ENCODE data around the gene ABCC1.

ABCC1 gene

GRCh38 chr16:15946257-15947044 lies 3.0 kb upstream of the ABCC1 start:
- POLR2A ChIA-PET = interaction anchor here (0.5 to 0.6 kb wide), 3 partner anchors 53 to 82 kb away, joined by 3 to 5 read pairs (median 4); no protein-coding TSS in a partner anchor
- no peaks in the 10 kb centered on the region for H3K9me3 ChIP-seq (ENCODE audit: control extremely low read depth in 1 of 5, control insufficient read depth in 4 of 5, insufficient read depth in 2 of 5, low read depth in 1 of 5, low read length in 4 of 5)
- CTCF ChIA-PET = no interaction called here
- no peak overlapping the region for H3K27ac ChIP-seq (ENCODE audit: insufficient read depth in 1 of 2, low read depth in 1 of 2, low read length in 2 of 2, poor library complexity in 1 of 2, severe bottlenecking in 2 of 2)
- no peaks in the 10 kb centered on the region for H3K36me3 ChIP-seq (ENCODE audit: control insufficient read depth in 4 of 4, insufficient read depth in 4 of 4, low read length in 3 of 4)
- DNase-seq = no peak
- WGBS (ENCODE audit: insufficient coverage) = 100% methylated on average over 5 of the region's 10 CpGs
- no peaks in the 10 kb centered on the region for H3K27me3 ChIP-seq (replicated peaks in 2 of 5; ENCODE audit: control insufficient read depth in 4 of 5, insufficient read depth in 5 of 5, low read length in 4 of 5)
- peaks cover 10 to 32% (median 22%) of the 10 kb centered on the region in 4 experiments for H3K4me1 ChIP-seq (ENCODE audit: control extremely low read depth in 1 of 4, control insufficient read depth in 4 of 4, insufficient read depth in 4 of 4, low read length in 3 of 4)
- no peak overlapping the region for H3K4me3 ChIP-seq (ENCODE audit: control insufficient read depth in 1 of 7, extremely low read depth in 1 of 7, insufficient read depth in 4 of 7, low read depth in 2 of 7, low read length in 6 of 7)

DNA sequence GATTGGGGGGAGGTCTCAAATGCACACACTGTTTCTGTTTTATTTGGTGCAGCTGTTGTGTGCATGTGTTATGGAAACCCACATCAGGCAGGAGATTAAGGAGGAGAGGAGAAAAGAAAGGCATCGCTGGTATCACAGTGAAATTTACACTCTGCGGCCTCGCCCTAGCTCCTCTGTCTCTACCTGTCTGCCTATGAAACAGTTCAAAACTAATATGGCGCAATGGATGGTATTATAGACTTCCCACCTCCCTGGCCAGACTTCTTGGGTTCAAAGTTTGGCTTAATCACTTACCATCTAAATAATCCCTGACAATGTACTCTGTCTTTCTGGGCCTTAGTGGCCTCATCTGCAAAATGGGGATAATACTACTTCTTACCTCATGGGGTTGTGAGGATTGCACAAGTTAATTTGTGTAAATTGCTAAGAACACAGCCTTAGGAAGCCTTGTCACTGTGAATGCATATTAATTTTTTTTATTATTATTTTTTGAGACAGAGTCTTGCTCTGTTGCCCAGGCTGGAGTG lies 1.4 kb upstream of the ABCC1 start:
- H3K27ac ChIP-seq (ENCODE audit: insufficient read depth in 1 of 2, low read depth in 1 of 2, low read length in 2 of 2, poor library complexity in 1 of 2, severe bottlenecking in 2 of 2) = no peak overlapping the region
- H3K4me1 ChIP-seq (ENCODE audit: control extremely low read depth in 1 of 4, control insufficient read depth in 4 of 4, insufficient read depth in 4 of 4, low read length in 3 of 4) = peaks cover 12 to 40% (median 34%) of the 10 kb centered on the region in 4 experiments
- no peak overlapping the region for H3K4me3 ChIP-seq (ENCODE audit: control insufficient read depth in 1 of 7, extremely low read depth in 1 of 7, insufficient read depth in 4 of 7, low read depth in 2 of 7, low read length in 6 of 7)
- no peaks in the 10 kb centered on the region for H3K36me3 ChIP-seq (ENCODE audit: control insufficient read depth in 4 of 4, insufficient read depth in 4 of 4, low read length in 3 of 4)
- WGBS (ENCODE audit: insufficient coverage) = 95% methylated on average over 2 of the region's 4 CpGs
- ChIA-PET CTCF (interaction anchor here (0.7 to 1.1 kb wide), 3 partner anchors 30 to 54 kb away, joined by 3 read pairs; no protein-coding TSS in a partner anchor), POLR2A (no interaction called here)
- no peaks in the 10 kb centered on the region for H3K9me3 ChIP-seq (ENCODE audit: control extremely low read depth in 1 of 5, control insufficient read depth in 4 of 5, insufficient read depth in 2 of 5, low read depth in 1 of 5, low read length in 4 of 5)
- DNase-seq = no peak
- no peaks in the 10 kb centered on the region for H3K27me3 ChIP-seq (replicated peaks in 2 of 5; ENCODE audit: control insufficient read depth in 4 of 5, insufficient read depth in 5 of 5, low read length in 4 of 5)

DNA sequence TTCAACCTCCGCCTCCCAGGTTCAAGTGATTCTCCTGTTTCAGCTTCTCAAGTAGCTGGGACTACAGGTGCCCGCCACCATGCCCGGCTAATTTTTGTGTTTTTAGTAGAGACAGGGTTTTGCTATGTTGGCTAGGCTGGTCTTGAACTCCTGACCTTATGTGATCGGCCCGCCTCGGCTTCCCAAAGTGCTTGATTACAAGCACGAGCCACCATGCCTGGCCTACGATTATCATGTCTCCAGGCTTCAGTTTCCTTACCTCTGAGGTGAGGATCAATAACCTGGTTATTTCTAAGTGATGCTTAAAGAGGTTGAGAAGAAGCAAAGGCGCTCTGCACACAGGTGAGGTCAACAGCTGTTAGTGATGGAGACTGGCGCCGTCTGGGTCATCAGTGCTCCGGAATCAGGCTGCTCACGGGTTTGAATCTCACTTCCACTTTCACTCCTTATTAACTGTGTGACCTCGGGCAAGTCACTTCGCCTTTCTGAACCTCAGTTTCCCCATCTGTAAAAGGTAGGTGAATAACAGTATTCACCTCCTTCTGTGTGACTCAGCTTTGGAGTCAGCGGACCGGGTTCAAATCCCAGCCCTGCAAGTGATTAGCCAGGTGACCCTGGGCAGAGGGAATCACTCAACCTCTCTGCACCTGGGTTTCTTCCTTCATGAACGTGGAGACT lies 745 bp upstream of the ABCC1 start:
- H3K27me3 ChIP-seq (replicated peaks in 2 of 5; ENCODE audit: control insufficient read depth in 4 of 5, insufficient read depth in 5 of 5, low read length in 4 of 5) = no peaks in the 10 kb centered on the region
- H3K27ac ChIP-seq (ENCODE audit: insufficient read depth in 1 of 2, low read depth in 1 of 2, low read length in 2 of 2, poor library complexity in 1 of 2, severe bottlenecking in 2 of 2) = peak overlapping the region; percentile 68 to 78
- 36% methylated on average over 11 of the region's 18 CpGs for WGBS (ENCODE audit: insufficient coverage)
- peaks cover 0 to 4% (median 0%) of the 10 kb centered on the region in 4 experiments for H3K36me3 ChIP-seq (ENCODE audit: control insufficient read depth in 4 of 4, insufficient read depth in 4 of 4, low read length in 3 of 4)
- DNase-seq = peak in 1 of 3 donors; percentile 40
- H3K9me3 ChIP-seq (ENCODE audit: control extremely low read depth in 1 of 5, control insufficient read depth in 4 of 5, insufficient read depth in 2 of 5, low read depth in 1 of 5, low read length in 4 of 5) = no peaks in the 10 kb centered on the region
- H3K4me1 ChIP-seq (ENCODE audit: control extremely low read depth in 1 of 4, control insufficient read depth in 4 of 4, insufficient read depth in 4 of 4, low read length in 3 of 4) = peaks cover 11 to 41% (median 35%) of the 10 kb centered on the region in 4 experiments
- POLR2A ChIA-PET = no interaction called here
- CTCF ChIA-PET = interaction anchor here (0.6 to 1.1 kb wide), 4 partner anchors 19 to 74 kb away, joined by 3 read pairs; no protein-coding TSS in a partner anchor
- peak overlapping the region; percentile 40 to 94 (median 72) for H3K4me3 ChIP-seq (ENCODE audit: control insufficient read depth in 1 of 7, extremely low read depth in 1 of 7, insufficient read depth in 4 of 7, low read depth in 2 of 7, low read length in 6 of 7)

DNA sequence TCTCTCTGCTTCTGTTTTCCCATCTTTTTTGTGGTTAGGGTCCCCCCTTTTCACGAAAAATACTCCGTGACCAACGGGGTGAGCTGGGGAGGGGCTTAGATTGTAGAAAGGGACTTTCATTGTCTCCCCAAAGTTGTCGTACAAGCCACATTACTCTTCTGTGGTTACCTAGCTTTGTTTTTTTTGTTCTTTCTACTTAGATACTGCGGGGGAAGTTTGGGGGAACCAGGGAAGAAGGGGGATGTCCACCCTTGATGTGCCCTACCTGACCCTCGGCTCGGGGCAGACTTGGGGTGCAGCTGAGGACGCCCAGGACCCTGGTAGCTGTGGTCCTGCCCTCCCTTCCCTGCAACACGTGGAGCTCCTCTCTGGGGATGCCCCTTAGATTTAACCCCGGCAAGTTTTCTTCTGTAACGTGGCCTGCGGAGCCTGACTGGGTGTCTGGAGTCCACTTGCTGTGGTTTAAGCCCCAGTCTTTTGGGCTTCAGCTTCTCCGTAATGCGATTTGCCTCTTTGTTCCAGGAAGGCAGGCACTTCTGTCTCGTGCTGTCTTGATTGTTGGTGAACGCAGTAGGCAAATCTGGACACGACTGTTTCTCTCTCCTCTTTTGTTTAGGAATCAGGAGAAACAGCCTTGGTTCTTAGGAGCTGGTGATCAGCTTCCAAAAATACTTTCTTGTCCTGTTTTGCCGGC lies 892 bp downstream of the ABCC1 start:
- CTCF ChIA-PET = interaction anchor here (0.6 to 2.6 kb wide), 8 partner anchors 35 to 189 kb away, joined by 3 to 7 read pairs (median 4); partner anchors contain the start of gene CEP20
- peaks cover 0 to 4% (median 1%) of the 10 kb centered on the region in 4 experiments for H3K36me3 ChIP-seq (ENCODE audit: control insufficient read depth in 4 of 4, insufficient read depth in 4 of 4, low read length in 3 of 4)

GRCh38 chr16:15950869-15951268 lies 1.5 kb downstream of the ABCC1 start:
- H3K27ac ChIP-seq (ENCODE audit: insufficient read depth in 1 of 2, low read depth in 1 of 2, low read length in 2 of 2, poor library complexity in 1 of 2, severe bottlenecking in 2 of 2) = peak overlapping the region; percentile 96
- peak overlapping the region; percentile 65 to 94 (median 87) for H3K4me3 ChIP-seq (ENCODE audit: control insufficient read depth in 1 of 7, extremely low read depth in 1 of 7, insufficient read depth in 4 of 7, low read depth in 2 of 7, low read length in 6 of 7)
- ChIA-PET POLR2A (interaction anchor here (1.0 to 1.5 kb wide), 5 partner anchors 9 to 76 kb away, joined by 3 to 12 read pairs (median 8); partner anchors contain the start of gene CEP20), CTCF (interaction anchor here (0.6 to 2.6 kb wide), 9 partner anchors 9 to 190 kb away, joined by 3 to 7 read pairs (median 4); partner anchors contain the start of gene CEP20)
- H3K9me3 ChIP-seq (ENCODE audit: control extremely low read depth in 1 of 5, control insufficient read depth in 4 of 5, insufficient read depth in 2 of 5, low read depth in 1 of 5, low read length in 4 of 5) = no peaks in the 10 kb centered on the region
- DNase-seq = no peak
- peaks cover 0 to 5% (median 2%) of the 10 kb centered on the region in 4 experiments for H3K36me3 ChIP-seq (ENCODE audit: control insufficient read depth in 4 of 4, insufficient read depth in 4 of 4, low read length in 3 of 4)
- H3K27me3 ChIP-seq (replicated peaks in 2 of 5; ENCODE audit: control insufficient read depth in 4 of 5, insufficient read depth in 5 of 5, low read length in 4 of 5) = no peaks in the 10 kb centered on the region
- peaks cover 13 to 56% (median 51%) of the 10 kb centered on the region in 4 experiments for H3K4me1 ChIP-seq (ENCODE audit: control extremely low read depth in 1 of 4, control insufficient read depth in 4 of 4, insufficient read depth in 4 of 4, low read length in 3 of 4)

More for the DNA sequence above, 892 bp downstream of the ABCC1 start:
- peak overlapping the region; percentile 96 for H3K27ac ChIP-seq (ENCODE audit: insufficient read depth in 1 of 2, low read depth in 1 of 2, low read length in 2 of 2, poor library complexity in 1 of 2, severe bottlenecking in 2 of 2)
- DNase-seq = peak in 2 of 3 donors; percentile 70 to 72
- peaks cover 13 to 56% (median 51%) of the 10 kb centered on the region in 4 experiments for H3K4me1 ChIP-seq (ENCODE audit: control extremely low read depth in 1 of 4, control insufficient read depth in 4 of 4, insufficient read depth in 4 of 4, low read length in 3 of 4)
- 0% methylated on average over 14 of the region's 18 CpGs for WGBS (ENCODE audit: insufficient coverage)
- no peaks in the 10 kb centered on the region for H3K9me3 ChIP-seq (ENCODE audit: control extremely low read depth in 1 of 5, control insufficient read depth in 4 of 5, insufficient read depth in 2 of 5, low read depth in 1 of 5, low read length in 4 of 5)
- peak overlapping the region; percentile 65 to 94 (median 87) for H3K4me3 ChIP-seq (ENCODE audit: control insufficient read depth in 1 of 7, extremely low read depth in 1 of 7, insufficient read depth in 4 of 7, low read depth in 2 of 7, low read length in 6 of 7)
- POLR2A ChIA-PET = interaction anchor here (1.0 to 1.5 kb wide), 5 partner anchors 9 to 75 kb away, joined by 3 to 12 read pairs (median 8); partner anchors contain the start of gene CEP20
- no peaks in the 10 kb centered on the region for H3K27me3 ChIP-seq (replicated peaks in 2 of 5; ENCODE audit: control insufficient read depth in 4 of 5, insufficient read depth in 5 of 5, low read length in 4 of 5)

- POLR2A ChIA-PET = interaction anchor here (0.6 kb wide), 2 partner anchors 12 to 38 kb away, joined by 3 read pairs; no protein-coding TSS in a partner anchor
- Histone ChIP-seq H3K4me3 (ENCODE audit: control insufficient read depth in 1 of 7, extremely low read depth in 1 of 7, insufficient read depth in 4 of 7, low read depth in 2 of 7, low read length in 6 of 7) (peak overlapping the region in 6 of 7 experiments; percentile 5 to 94 (median 58)), H3K27ac (ENCODE audit: insufficient read depth in 1 of 2, low read depth in 1 of 2, low read length in 2 of 2, poor library complexity in 1 of 2, severe bottlenecking in 2 of 2) (peak overlapping the region; percentile 46 to 96), H3K4me1 (ENCODE audit: control extremely low read depth in 1 of 4, control insufficient read depth in 4 of 4, insufficient read depth in 4 of 4, low read length in 3 of 4) (peaks cover 13 to 59% (median 51%) of the 10 kb centered on the region in 4 experiments), H3K36me3 (ENCODE audit: control insufficient read depth in 4 of 4, insufficient read depth in 4 of 4, low read length in 3 of 4) (peaks cover 0 to 5% (median 2%) of the 10 kb centered on the region in 4 experiments), H3K27me3 (replicated peaks in 2 of 5; ENCODE audit: control insufficient read depth in 4 of 5, insufficient read depth in 5 of 5, low read length in 4 of 5) (no peaks in the 10 kb centered on the region), H3K9me3 (ENCODE audit: control extremely low read depth in 1 of 5, control insufficient read depth in 4 of 5, insufficient read depth in 2 of 5, low read depth in 1 of 5, low read length in 4 of 5) (no peaks in the 10 kb centered on the region)
- WGBS (ENCODE audit: insufficient coverage) = 97% methylated on average over 6 of the region's 8 CpGs
- CTCF ChIA-PET = interaction anchor here (0.6 to 2.6 kb wide), 6 partner anchors 8 to 213 kb away, joined by 3 to 7 read pairs (median 4); no protein-coding TSS in a partner anchor
- no peak for DNase-seq
Observed at GRCh38 chr16:15951852-15952251, 2.4 kb downstream of the ABCC1 start.

All from common myeloid progenitor, CD34-positive (primary cell).